ENCODE results near the gene DMD. TPM values are rescaled to one million over a fixed set of nuclear protein-coding genes. Genes with fewer than 3 reads are reported as not detected.

Gene DMD
- total RNA-seq, 1 experiment from 2014 or later: 19.3 TPM

DNA sequence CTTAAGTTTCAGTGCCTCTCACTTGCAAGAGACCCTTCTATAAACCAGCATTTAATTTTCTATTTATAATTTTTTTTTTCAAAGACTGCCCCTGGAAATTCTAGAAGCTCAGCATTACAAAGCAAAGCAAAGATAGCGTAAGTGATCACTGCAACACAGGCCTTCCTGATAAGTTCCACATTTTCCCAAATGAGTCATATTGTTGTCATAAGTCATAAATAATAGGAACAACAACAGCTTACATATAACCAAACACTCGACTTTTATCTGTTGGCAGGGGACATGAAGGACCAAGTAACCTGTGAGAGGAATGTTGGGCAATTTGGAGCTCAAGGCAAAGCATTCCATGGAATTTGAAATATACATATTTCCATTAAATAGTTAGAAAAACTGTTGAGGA, 815.5 kb downstream of the DMD start:
- DNase-seq (ENCODE audit: unreplicated experiment): no peak
- ChIA-PET POLR2A (no interaction called here), CTCF (interaction anchor here (0.7 kb wide), 1 partner anchor 13 kb away, joined by 4 read pairs; no protein-coding TSS in a partner anchor)
- H3K9me3 Mint-ChIP-seq (ENCODE audit: unreplicated experiment): no peaks in the 10 kb centered on the region
- intact Hi-C loops (cut with micrococcal nuclease): no loop called here
- no peaks in the 10 kb centered on the region for H3K4me1 Mint-ChIP-seq (ENCODE audit: insufficient read depth, unreplicated experiment)
- no peak overlapping the region for H3K4me3 Mint-ChIP-seq (ENCODE audit: unreplicated experiment)
- no peak overlapping the region for H3K27ac Mint-ChIP-seq (ENCODE audit: low read depth, unreplicated experiment)
- TF ChIP-seq, protein P1, sequence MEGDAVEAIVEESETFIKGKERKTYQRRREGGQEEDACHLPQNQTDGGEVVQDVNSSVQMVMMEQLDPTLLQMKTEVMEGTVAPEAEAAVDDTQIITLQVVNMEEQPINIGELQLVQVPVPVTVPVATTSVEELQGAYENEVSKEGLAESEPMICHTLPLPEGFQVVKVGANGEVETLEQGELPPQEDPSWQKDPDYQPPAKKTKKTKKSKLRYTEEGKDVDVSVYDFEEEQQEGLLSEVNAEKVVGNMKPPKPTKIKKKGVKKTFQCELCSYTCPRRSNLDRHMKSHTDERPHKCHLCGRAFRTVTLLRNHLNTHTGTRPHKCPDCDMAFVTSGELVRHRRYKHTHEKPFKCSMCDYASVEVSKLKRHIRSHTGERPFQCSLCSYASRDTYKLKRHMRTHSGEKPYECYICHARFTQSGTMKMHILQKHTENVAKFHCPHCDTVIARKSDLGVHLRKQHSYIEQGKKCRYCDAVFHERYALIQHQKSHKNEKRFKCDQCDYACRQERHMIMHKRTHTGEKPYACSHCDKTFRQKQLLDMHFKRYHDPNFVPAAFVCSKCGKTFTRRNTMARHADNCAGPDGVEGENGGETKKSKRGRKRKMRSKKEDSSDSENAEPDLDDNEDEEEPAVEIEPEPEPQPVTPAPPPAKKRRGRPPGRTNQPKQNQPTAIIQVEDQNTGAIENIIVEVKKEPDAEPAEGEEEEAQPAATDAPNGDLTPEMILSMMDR (IDR thresholded peaks at IDR 0.05; ENCODE audit: unreplicated experiment): no peak
- peaks cover 28% of the 10 kb centered on the region for H3K27me3 Mint-ChIP-seq (ENCODE audit: insufficient read depth, unreplicated experiment)
- no peaks in the 10 kb centered on the region for H3K36me3 Mint-ChIP-seq (ENCODE audit: insufficient read depth, unreplicated experiment)
- no TSS peak for BruUV-seq (replicated peaks)

DNA sequence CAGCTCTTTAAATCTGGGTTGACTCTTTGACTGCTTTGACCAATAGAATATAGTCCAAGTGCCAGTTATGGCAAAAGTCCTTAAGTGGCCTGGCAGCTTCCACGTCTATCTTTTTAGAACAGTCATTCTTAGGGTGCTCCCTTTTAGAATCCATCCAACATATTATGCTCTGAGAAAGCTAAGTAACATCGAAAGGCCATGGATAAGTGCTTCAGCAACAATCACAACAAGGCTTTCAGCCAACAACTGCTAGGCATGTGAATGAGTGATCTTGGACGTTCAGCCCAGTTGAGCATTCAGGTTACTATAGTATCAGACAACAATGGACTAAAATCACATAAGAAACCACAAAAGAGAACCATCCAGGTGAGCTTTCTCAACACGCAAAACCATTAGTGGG, 818.7 kb downstream of the DMD start:
- Mint-ChIP-seq H3K27me3 (ENCODE audit: insufficient read depth, unreplicated experiment) (peaks cover 28% of the 10 kb centered on the region), H3K4me3 (ENCODE audit: unreplicated experiment) (no peak overlapping the region), H3K9me3 (ENCODE audit: unreplicated experiment) (no peaks in the 10 kb centered on the region), H3K27ac (ENCODE audit: low read depth, unreplicated experiment) (no peak overlapping the region), H3K4me1 (ENCODE audit: insufficient read depth, unreplicated experiment) (no peaks in the 10 kb centered on the region), H3K36me3 (ENCODE audit: insufficient read depth, unreplicated experiment) (no peaks in the 10 kb centered on the region)
- DNase-seq (ENCODE audit: unreplicated experiment): no peak
- intact Hi-C loops (cut with micrococcal nuclease): no loop called here
- POLR2A ChIA-PET: no interaction called here
- CTCF ChIA-PET: interaction anchor here (0.7 kb wide), 1 partner anchor 266 kb away, joined by 3 read pairs; no protein-coding TSS in a partner anchor
- TF ChIP-seq, protein P1 (IDR thresholded peaks at IDR 0.05; ENCODE audit: unreplicated experiment): no peak
- no TSS peak for BruUV-seq (replicated peaks)

DNA sequence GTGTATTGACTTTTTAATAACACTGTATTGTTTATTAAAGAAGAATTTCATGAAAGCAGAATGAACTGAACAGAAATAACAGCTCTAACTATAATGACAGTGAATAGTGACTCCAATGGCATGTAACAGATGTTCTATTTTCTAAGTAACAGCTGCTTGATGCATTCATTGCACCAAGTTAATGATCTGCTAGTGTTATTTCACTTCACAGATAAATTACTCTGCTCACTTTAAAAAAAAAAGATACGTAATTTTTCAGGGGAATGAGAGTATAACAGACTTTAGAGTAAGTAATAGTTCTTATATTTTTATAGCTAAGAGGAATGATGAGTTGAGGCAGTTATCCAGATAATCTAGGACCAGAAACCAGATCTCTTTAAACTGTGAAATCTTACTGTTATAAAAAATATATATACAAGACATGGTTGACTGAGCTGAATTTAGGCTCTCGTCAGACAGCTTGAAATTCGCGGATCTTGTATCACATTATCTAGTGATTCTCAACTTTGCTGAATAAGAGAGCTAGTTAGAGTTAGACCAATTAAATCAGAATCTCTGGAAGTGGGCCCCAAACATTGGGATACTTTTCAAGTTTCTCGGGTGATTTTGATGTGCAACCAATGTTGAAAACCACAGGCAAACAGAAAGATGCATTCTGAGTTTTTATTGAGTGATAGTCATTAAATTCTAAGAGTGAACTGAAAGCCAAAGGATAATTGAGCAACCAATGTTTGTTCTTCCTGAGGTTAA, 840.7 kb downstream of the DMD start:
- POLR2A ChIA-PET: no interaction called here
- CTCF ChIA-PET: interaction anchor here (0.5 kb wide), 1 partner anchor 450 kb away, joined by 3 read pairs; no protein-coding TSS in a partner anchor
- intact Hi-C loops (cut with micrococcal nuclease): no loop called here

DNA sequence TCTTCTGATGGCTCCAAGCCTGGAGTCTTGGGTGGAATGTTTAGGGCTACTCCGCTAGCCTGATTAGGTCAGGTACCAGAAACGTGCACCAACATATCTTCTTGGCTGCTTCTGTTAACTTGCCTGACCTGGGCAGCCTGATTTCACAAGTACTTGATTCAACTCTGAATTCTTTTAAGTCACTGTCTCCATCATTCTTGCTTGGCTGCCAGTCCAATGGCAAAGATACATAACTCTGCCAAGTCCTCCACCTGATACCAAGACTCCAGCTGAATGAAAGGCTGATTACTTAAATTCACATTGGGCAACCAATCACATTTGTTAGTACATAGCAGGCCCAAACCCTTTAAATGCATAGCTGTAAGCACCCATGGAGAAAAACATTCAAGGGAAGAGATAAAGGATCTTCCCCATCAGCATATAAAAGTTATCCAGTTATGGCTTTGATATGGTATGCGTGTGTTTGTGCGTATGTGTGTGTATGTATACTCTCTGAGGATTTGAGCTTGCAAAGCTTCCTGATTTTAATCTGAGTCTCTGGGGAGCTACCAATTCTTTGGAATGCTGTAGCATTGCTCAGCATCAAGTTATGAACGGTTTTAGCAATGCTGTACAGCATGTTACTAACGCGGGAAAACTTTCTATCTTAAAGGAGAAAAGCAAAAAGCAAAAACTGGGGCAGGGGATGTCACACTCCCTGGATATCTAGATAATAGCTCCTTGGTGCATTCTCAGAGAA, 917.2 kb downstream of the DMD start:
- TF ChIP-seq, protein P1 (IDR thresholded peaks at IDR 0.05; ENCODE audit: unreplicated experiment): no peak
- Mint-ChIP-seq H3K36me3 (ENCODE audit: insufficient read depth, unreplicated experiment) (no peaks in the 10 kb centered on the region), H3K27ac (ENCODE audit: low read depth, unreplicated experiment) (no peak overlapping the region), H3K4me1 (ENCODE audit: insufficient read depth, unreplicated experiment) (no peaks in the 10 kb centered on the region), H3K27me3 (ENCODE audit: insufficient read depth, unreplicated experiment) (peaks cover 77% of the 10 kb centered on the region), H3K9me3 (ENCODE audit: unreplicated experiment) (no peaks in the 10 kb centered on the region), H3K4me3 (ENCODE audit: unreplicated experiment) (no peak overlapping the region)
- ChIA-PET POLR2A (no interaction called here), CTCF (interaction anchor here (0.5 kb wide), 1 partner anchor 951 kb away, joined by 3 read pairs; no protein-coding TSS in a partner anchor)
- intact Hi-C loops (cut with micrococcal nuclease): no loop called here
- no peak for DNase-seq (ENCODE audit: unreplicated experiment)
- no TSS peak for BruUV-seq (replicated peaks)

More for the DNA sequence above, 840.7 kb downstream of the DMD start:
- DNase-seq (ENCODE audit: unreplicated experiment): no peak
- TF ChIP-seq, protein P1 (IDR thresholded peaks at IDR 0.05; ENCODE audit: unreplicated experiment): no peak
- Mint-ChIP-seq H3K4me1 (ENCODE audit: insufficient read depth, unreplicated experiment) (no peaks in the 10 kb centered on the region), H3K27me3 (ENCODE audit: insufficient read depth, unreplicated experiment) (peaks cover 32% of the 10 kb centered on the region), H3K4me3 (ENCODE audit: unreplicated experiment) (no peak overlapping the region), H3K36me3 (ENCODE audit: insufficient read depth, unreplicated experiment) (peaks cover 6% of the 10 kb centered on the region), H3K9me3 (ENCODE audit: unreplicated experiment) (no peaks in the 10 kb centered on the region), H3K27ac (ENCODE audit: low read depth, unreplicated experiment) (no peak overlapping the region)
- no TSS peak for BruUV-seq (replicated peaks)

Data from MCF 10A (cell line).